ENCODE results near the gene INTS2.
"Not testable (repeated sequence)": the region's sequence is repeated elsewhere in the genome, so short reads cannot be mapped to it uniquely, and the experiment has no call there.

DNA sequence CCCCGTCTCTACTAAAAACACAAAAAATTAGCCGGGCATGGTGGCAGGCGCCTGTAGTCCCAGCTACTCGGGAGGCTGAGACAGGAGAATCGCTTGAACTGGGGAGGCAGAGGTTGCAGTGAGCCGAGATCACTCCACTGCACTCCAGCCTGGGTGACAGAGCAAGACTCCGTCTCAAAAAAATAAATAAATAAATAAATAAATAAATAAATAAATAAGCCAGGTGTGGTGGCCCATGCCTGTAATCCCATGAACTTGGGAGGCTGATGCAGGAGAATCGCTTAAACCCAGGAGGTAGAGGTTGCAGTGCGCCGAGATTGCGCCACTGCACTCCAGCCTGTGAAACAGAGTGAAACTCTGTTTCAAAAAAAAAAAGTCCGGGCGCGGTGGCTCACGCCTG lies 12.6 kb downstream of the INTS2 start:
- TF ChIP-seq, protein P1, sequence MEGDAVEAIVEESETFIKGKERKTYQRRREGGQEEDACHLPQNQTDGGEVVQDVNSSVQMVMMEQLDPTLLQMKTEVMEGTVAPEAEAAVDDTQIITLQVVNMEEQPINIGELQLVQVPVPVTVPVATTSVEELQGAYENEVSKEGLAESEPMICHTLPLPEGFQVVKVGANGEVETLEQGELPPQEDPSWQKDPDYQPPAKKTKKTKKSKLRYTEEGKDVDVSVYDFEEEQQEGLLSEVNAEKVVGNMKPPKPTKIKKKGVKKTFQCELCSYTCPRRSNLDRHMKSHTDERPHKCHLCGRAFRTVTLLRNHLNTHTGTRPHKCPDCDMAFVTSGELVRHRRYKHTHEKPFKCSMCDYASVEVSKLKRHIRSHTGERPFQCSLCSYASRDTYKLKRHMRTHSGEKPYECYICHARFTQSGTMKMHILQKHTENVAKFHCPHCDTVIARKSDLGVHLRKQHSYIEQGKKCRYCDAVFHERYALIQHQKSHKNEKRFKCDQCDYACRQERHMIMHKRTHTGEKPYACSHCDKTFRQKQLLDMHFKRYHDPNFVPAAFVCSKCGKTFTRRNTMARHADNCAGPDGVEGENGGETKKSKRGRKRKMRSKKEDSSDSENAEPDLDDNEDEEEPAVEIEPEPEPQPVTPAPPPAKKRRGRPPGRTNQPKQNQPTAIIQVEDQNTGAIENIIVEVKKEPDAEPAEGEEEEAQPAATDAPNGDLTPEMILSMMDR (IDR thresholded peaks at IDR 0.05), result not testable (repeated sequence)
- not testable (repeated sequence) for TF ChIP-seq POLR2A (IDR thresholded peaks at IDR 0.05)

Data from adrenal gland (tissue), 5 donors.